WTC11 (cell line): ENCODE results near the gene TIFAB. TPM values are rescaled to one million over a fixed set of nuclear protein-coding genes. Genes with fewer than 3 reads are reported as not detected.

Experiments used
- ATAC-seq: fragments of 200-7000 bp; cut with Tn5 transposase; 2 replicates; pipeline ENCODE4 v1.10.0; 2021; ENCODE audit warnings: mild to moderate bottlenecking, moderate library complexity
- CTCF ChIA-PET: fragments of 300-600 bp; sonication (Branson Sonifier 250); formaldehyde crosslinking; loops from one replicate; lab custom pipeline; 2021; ENCODE audit warnings: antibody characterized with exemption; lab: Charles Lee
- POLR2A ChIA-PET: fragments of 350-600 bp; sonication (Branson Sonifier 250); formaldehyde crosslinking; loops from one replicate; lab custom pipeline; 2021; ENCODE audit warnings: antibody characterized with exemption; lab: Charles Lee
- DNase-seq: peaks from one replicate; pipeline ENCODE4 v3.0.0; 2021; ENCODE audit warnings: low spot score
- H3K27ac Mint-ChIP-seq: 2 replicates; pipeline ENCODE4 v1.8.0; 2021; ENCODE audit warnings: mixed read lengths
- H3K27me3 Mint-ChIP-seq: 2 replicates; pipeline ENCODE4 v1.8.0; 2021; ENCODE audit warnings: low read depth, mild to moderate bottlenecking, moderate library complexity, mixed read lengths
- H3K36me3 Mint-ChIP-seq: 2 replicates; pipeline ENCODE4 v1.8.0; 2021; ENCODE audit warnings: mixed read lengths
- H3K4me1 Mint-ChIP-seq: 2 replicates; pipeline ENCODE4 v1.8.0; 2022; ENCODE audit warnings: mixed read lengths
- H3K4me3 Mint-ChIP-seq: 2 replicates; pipeline ENCODE4 v1.8.0; 2021; ENCODE audit warnings: mild to moderate bottlenecking, moderate library complexity, mixed read lengths
- H3K9me3 Mint-ChIP-seq: 2 replicates; pipeline ENCODE4 v1.8.0; 2021; ENCODE audit warnings: mixed read lengths
- FOXJ3 ChIP-seq: sonication (generic); formaldehyde crosslinking; IDR thresholded peaks from 2 replicates; pipeline ENCODE4 v1.9.0; 2021; ENCODE audit warnings: missing genetic modification reagents, mild to moderate bottlenecking, borderline replicate concordance
- GRHL2 ChIP-seq: fragments of 250-450 bp; sonication (Bioruptor Pico); IDR thresholded peaks from 2 replicates; pipeline ENCODE4 v1.8.0; 2022; ENCODE audit warnings: mild to moderate bottlenecking, moderate library complexity; ENCODE audit not compliant: insufficient replicate concordance, severe bottlenecking
- HMGA2 ChIP-seq: fragments of 250-450 bp; sonication (Bioruptor Pico); IDR thresholded peaks from 2 replicates; pipeline ENCODE4 v1.4.0; 2021; ENCODE audit warnings: mild to moderate bottlenecking, moderate library complexity
- KAT7 ChIP-seq: sonication (generic); formaldehyde crosslinking; IDR thresholded peaks from 2 replicates; pipeline ENCODE4 v1.8.1; 2023; ENCODE audit warnings: missing genetic modification reagents, mild to moderate bottlenecking, borderline replicate concordance
- NFATC4 ChIP-seq: fragments of 250-450 bp; sonication (Bioruptor Pico); IDR thresholded peaks from 2 replicates; pipeline ENCODE4 v1.9.0; 2021; ENCODE audit warnings: mild to moderate bottlenecking
- TEAD1 ChIP-seq: sonication (generic); formaldehyde crosslinking; IDR thresholded peaks from 2 replicates; pipeline ENCODE4 v1.8.0; 2022; ENCODE audit warnings: mild to moderate bottlenecking, missing genetic modification reagents
- ZBTB21 ChIP-seq: sonication (generic); formaldehyde crosslinking; IDR thresholded peaks from 2 replicates; pipeline ENCODE4 v1.8.1; 2023; ENCODE audit warnings: mild to moderate bottlenecking, missing genetic modification reagents, borderline replicate concordance
- ZNF138 ChIP-seq: sonication (generic); formaldehyde crosslinking; conservative IDR thresholded peaks from 2 replicates; pipeline ENCODE4 v1.8.1; 2022; ENCODE audit warnings: mild to moderate bottlenecking, moderate library complexity, missing genetic modification reagents
- ZNF219 ChIP-seq: sonication (generic); formaldehyde crosslinking; IDR thresholded peaks from 2 replicates; pipeline ENCODE4 v1.8.0; 2023; ENCODE audit warnings: missing genetic modification reagents, mild to moderate bottlenecking, borderline replicate concordance
- ZNF263 ChIP-seq: sonication (generic); formaldehyde crosslinking; IDR thresholded peaks from 2 replicates; pipeline ENCODE4 v1.8.1; 2022; ENCODE audit warnings: low read depth, mild to moderate bottlenecking, moderate library complexity, missing genetic modification reagents
- total RNA-seq: library from RNA; stranded (reverse); gene quantifications from 3 replicates; pipeline ENCODE4 v1.2.3, GENCODE V29; 2021
- TF ChIP-seq, protein P1 (sequence below): sonication (generic); formaldehyde crosslinking; IDR thresholded peaks from 2 replicates; pipeline ENCODE4 v1.8.0; 2023; ENCODE audit warnings: missing genetic modification reagents
- TF ChIP-seq, protein P2 (sequence below): sonication (generic); formaldehyde crosslinking; conservative IDR thresholded peaks from 2 replicates; pipeline ENCODE4 v1.8.1; 2023; ENCODE audit warnings: mild to moderate bottlenecking, low read depth, missing genetic modification reagents, moderate library complexity
- TF ChIP-seq, protein P3 (sequence below): sonication (generic); formaldehyde crosslinking; IDR thresholded peaks from 2 replicates; pipeline ENCODE4 v1.8.0; 2022; ENCODE audit warnings: missing genetic modification reagents
- TF ChIP-seq, protein P4 (sequence below): sonication (generic); formaldehyde crosslinking; IDR thresholded peaks from 2 replicates; pipeline ENCODE4 v1.8.1; 2022; ENCODE audit warnings: mild to moderate bottlenecking, missing genetic modification reagents, moderate library complexity, borderline replicate concordance

TIFAB gene
- total RNA-seq, 1 experiment from 2014 or later, result not detected

DNA sequence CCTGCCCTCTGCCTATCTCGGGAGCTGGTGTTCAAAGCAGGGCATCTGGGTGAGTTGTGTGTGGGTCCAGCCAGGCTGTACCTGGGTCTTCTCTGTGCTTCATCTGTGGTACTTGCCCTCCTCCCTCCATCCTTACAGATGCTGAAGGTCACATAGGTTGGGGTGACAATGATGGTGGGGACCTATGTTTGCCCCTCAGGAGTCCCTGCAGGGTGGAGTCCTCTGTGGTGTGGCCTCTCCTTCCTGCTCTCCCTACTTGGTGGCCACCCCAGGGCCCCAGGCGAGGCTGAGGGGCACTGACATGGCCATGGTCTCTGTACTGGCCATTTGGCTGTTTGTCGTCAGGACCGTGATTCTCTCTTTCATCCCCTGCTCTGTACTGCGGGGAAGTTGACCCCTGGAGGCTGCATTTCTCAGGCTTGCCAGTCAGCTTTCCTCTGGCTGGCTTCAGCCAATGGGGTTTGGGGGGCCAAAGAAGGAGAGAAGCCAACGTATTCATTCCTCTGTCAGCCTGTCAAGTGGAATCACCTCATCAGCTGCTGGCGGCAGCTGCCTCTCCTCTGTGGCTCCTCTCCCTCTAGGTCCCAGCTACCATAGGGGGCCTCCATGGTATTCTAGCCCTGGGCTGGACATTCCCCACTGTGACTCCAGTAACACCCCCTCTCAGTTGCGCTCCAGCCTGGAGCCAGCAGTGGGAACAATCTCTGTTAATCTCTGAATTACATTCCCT is 9.6 kb downstream of the TIFAB start (continued):
- TF ChIP-seq ZBTB21 (CRISPR knock-in tag) (no peak), TEAD1 (CRISPR knock-in tag) (no peak), ZNF219 (CRISPR knock-in tag) (no peak), HMGA2 (CRISPR knock-in tag) (no peak)

DNA sequence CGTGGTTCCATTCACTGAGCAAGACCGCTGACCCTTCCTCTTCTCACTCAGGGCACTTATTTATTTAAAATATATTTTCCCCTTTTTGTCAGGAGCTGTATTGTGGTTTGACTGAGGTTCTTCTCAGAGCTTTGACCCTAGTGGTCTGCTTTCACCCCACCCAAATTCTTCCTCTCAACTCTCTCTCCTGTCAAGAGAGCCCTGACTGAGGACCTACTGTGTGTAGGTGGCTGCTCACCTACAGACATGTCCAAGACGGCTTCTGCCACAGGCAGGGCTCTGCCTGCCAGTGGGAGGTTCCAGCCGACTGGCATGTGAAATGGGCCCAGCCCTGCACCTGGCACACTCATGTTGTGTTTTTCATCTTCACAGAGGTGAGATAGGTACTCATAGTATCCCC is 10.2 kb downstream of the TIFAB start:
- Mint-ChIP-seq H3K27ac (no peak overlapping the region), H3K4me3 (no peak overlapping the region)
- no peak for DNase-seq

DNA sequence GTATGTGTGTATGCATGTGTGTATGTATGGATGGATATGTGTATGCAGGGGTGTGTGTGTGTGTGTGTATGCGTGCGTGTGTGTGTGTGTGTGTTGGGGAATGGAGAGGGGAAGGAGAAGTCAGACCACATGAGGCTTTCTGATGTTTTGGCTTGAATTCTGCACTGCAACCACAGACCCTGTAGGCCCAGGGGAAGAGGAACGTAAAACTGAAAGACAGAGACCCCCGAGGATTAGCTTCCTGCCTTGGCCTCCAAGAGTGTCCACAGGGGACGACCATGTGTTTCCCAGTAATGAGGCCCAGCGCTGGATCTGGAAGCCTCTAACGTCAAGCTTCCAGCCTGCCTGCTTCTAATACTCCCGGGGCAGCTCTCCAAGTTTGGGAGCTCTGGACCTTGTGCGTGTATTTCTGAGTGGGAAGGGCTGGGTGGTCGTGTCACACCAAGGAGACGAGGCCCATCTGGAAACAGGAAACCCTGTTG is 10.8 kb downstream of the TIFAB start:
- H3K4me3 Mint-ChIP-seq, result no peak overlapping the region
- no peaks in the 10 kb centered on the region for H3K27me3 Mint-ChIP-seq
- CTCF ChIA-PET, result interaction anchor here (1.1 to 4.8 kb wide), 3 partner anchors 16 to 21 kb away, joined by 5 to 32 read pairs (median 22); no protein-coding TSS in a partner anchor
- ATAC-seq (no peak), DNase-seq (no peak)
- no peaks in the 10 kb centered on the region for H3K9me3 Mint-ChIP-seq
- no peak overlapping the region for H3K27ac Mint-ChIP-seq
- H3K4me1 Mint-ChIP-seq, result no peaks in the 10 kb centered on the region
- TF ChIP-seq ZNF138 (no peak), NFATC4 (CRISPR knock-in tag) (no peak), ZBTB21 (CRISPR knock-in tag) (no peak), TEAD1 (CRISPR knock-in tag) (no peak), GRHL2 (CRISPR knock-in tag) (no peak), FOXJ3 (no peak)
- TF ChIP-seq, protein P1, sequence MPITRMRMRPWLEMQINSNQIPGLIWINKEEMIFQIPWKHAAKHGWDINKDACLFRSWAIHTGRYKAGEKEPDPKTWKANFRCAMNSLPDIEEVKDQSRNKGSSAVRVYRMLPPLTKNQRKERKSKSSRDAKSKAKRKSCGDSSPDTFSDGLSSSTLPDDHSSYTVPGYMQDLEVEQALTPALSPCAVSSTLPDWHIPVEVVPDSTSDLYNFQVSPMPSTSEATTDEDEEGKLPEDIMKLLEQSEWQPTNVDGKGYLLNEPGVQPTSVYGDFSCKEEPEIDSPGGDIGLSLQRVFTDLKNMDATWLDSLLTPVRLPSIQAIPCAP, result no peak
- no peaks in the 10 kb centered on the region for H3K36me3 Mint-ChIP-seq
- POLR2A ChIA-PET, result no interaction called here

More for the DNA sequence above, 10.2 kb downstream of the TIFAB start:
- ATAC-seq, result no peak
- no peaks in the 10 kb centered on the region for H3K4me1 Mint-ChIP-seq
- no peaks in the 10 kb centered on the region for H3K9me3 Mint-ChIP-seq
- H3K36me3 Mint-ChIP-seq, result no peaks in the 10 kb centered on the region
- H3K27me3 Mint-ChIP-seq, result no peaks in the 10 kb centered on the region
- POLR2A ChIA-PET, result no interaction called here
- TF ChIP-seq ZNF263 (CRISPR knock-in tag), result no peak
- CTCF ChIA-PET, result interaction anchor here (4.3 to 4.8 kb wide), 2 partner anchors 16 to 17 kb away, joined by 22 to 32 read pairs; no protein-coding TSS in a partner anchor

DNA sequence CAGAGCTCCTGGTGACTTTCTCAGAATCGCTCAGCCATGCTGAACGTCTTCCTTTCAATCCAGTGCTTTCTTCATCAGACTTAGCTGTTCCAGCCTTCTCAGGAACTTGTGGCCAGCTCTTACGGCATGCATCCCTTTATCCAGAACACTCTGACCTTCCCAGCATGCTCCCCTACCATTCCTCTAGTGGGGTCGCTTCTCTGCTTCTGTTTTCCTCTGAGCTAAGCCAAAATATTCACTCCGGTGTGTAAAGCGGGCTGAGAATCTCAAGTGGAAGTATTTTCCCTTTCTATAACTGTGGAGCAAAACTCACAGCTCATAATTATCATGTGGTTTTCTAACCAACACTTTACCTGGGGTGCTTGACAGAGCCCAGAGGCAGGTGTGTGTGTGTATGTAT is 11.2 kb downstream of the TIFAB start:
- DNase-seq (no peak), ATAC-seq (no peak)
- CTCF ChIA-PET, result interaction anchor here (0.6 to 4.8 kb wide), 5 partner anchors 9 to 25 kb away, joined by 3 to 32 read pairs (median 5); no protein-coding TSS in a partner anchor
- no peaks in the 10 kb centered on the region for H3K9me3 Mint-ChIP-seq
- TF ChIP-seq, protein P2, sequence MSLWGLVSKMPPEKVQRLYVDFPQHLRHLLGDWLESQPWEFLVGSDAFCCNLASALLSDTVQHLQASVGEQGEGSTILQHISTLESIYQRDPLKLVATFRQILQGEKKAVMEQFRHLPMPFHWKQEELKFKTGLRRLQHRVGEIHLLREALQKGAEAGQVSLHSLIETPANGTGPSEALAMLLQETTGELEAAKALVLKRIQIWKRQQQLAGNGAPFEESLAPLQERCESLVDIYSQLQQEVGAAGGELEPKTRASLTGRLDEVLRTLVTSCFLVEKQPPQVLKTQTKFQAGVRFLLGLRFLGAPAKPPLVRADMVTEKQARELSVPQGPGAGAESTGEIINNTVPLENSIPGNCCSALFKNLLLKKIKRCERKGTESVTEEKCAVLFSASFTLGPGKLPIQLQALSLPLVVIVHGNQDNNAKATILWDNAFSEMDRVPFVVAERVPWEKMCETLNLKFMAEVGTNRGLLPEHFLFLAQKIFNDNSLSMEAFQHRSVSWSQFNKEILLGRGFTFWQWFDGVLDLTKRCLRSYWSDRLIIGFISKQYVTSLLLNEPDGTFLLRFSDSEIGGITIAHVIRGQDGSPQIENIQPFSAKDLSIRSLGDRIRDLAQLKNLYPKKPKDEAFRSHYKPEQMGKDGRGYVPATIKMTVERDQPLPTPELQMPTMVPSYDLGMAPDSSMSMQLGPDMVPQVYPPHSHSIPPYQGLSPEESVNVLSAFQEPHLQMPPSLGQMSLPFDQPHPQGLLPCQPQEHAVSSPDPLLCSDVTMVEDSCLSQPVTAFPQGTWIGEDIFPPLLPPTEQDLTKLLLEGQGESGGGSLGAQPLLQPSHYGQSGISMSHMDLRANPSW (CRISPR knock-in tag), result no peak
- TF ChIP-seq, protein P3, sequence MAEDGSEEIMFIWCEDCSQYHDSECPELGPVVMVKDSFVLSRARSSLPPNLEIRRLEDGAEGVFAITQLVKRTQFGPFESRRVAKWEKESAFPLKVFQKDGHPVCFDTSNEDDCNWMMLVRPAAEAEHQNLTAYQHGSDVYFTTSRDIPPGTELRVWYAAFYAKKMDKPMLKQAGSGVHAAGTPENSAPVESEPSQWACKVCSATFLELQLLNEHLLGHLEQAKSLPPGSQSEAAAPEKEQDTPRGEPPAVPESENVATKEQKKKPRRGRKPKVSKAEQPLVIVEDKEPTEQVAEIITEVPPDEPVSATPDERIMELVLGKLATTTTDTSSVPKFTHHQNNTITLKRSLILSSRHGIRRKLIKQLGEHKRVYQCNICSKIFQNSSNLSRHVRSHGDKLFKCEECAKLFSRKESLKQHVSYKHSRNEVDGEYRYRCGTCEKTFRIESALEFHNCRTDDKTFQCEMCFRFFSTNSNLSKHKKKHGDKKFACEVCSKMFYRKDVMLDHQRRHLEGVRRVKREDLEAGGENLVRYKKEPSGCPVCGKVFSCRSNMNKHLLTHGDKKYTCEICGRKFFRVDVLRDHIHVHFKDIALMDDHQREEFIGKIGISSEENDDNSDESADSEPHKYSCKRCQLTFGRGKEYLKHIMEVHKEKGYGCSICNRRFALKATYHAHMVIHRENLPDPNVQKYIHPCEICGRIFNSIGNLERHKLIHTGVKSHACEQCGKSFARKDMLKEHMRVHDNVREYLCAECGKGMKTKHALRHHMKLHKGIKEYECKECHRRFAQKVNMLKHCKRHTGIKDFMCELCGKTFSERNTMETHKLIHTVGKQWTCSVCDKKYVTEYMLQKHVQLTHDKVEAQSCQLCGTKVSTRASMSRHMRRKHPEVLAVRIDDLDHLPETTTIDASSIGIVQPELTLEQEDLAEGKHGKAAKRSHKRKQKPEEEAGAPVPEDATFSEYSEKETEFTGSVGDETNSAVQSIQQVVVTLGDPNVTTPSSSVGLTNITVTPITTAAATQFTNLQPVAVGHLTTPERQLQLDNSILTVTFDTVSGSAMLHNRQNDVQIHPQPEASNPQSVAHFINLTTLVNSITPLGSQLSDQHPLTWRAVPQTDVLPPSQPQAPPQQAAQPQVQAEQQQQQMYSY (CRISPR knock-in tag), result no peak
- TF ChIP-seq KAT7, result no peak
- TF ChIP-seq, protein P4, sequence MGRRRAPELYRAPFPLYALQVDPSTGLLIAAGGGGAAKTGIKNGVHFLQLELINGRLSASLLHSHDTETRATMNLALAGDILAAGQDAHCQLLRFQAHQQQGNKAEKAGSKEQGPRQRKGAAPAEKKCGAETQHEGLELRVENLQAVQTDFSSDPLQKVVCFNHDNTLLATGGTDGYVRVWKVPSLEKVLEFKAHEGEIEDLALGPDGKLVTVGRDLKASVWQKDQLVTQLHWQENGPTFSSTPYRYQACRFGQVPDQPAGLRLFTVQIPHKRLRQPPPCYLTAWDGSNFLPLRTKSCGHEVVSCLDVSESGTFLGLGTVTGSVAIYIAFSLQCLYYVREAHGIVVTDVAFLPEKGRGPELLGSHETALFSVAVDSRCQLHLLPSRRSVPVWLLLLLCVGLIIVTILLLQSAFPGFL, result no peak
- no peaks in the 10 kb centered on the region for H3K27me3 Mint-ChIP-seq
- POLR2A ChIA-PET, result no interaction called here
- no peaks in the 10 kb centered on the region for H3K4me1 Mint-ChIP-seq
- H3K27ac Mint-ChIP-seq, result no peak overlapping the region
- H3K4me3 Mint-ChIP-seq, result no peak overlapping the region
- no peaks in the 10 kb centered on the region for H3K36me3 Mint-ChIP-seq
